HG02623 (cell line): ENCODE measurements around the gene ACTN4.

Experiments used
- ATAC-seq: cut with Tn5 transposase; IDR thresholded peaks from one replicate; pipeline ENCODE4 v1.9.1; 2021; ENCODE audit warnings: moderate library complexity; ENCODE audit not compliant: unreplicated experiment

The ACTN4 gene

GRCh38 chr19:38676878-38677646 is 29.6 kb downstream of the ACTN4 start:
- ATAC-seq: no peak

GRCh38 chr19:38678217-38678890 is 30.9 kb downstream of the ACTN4 start:
- ATAC-seq: no peak

- no peak for ATAC-seq
Observed at GRCh38 chr19:38678891-38679494, 31.5 kb downstream of the ACTN4 start.

GRCh38 chr19:38679839-38680238 is 32.4 kb downstream of the ACTN4 start:
- no peak for ATAC-seq

GRCh38 chr19:38682195-38682867 is 34.9 kb downstream of the ACTN4 start:
- ATAC-seq: no peak

GRCh38 chr19:38682872-38683392 is 35.5 kb downstream of the ACTN4 start:
- ATAC-seq: no peak

- no peak for ATAC-seq
Observed at GRCh38 chr19:38683393-38684077, 36.1 kb downstream of the ACTN4 start.

- ATAC-seq: no peak
Observed at GRCh38 chr19:38684078-38684861, 36.8 kb downstream of the ACTN4 start.

- ATAC-seq: no peak
Observed at GRCh38 chr19:38684862-38685665, 37.6 kb downstream of the ACTN4 start.

GRCh38 chr19:38685666-38686529 is 38.4 kb downstream of the ACTN4 start:
- ATAC-seq: no peak

GRCh38 chr19:38686530-38686888 is 39.1 kb downstream of the ACTN4 start:
- no peak for ATAC-seq

- no peak for ATAC-seq
Observed at GRCh38 chr19:38687837-38688378, 40.5 kb downstream of the ACTN4 start.

GRCh38 chr19:38690146-38690545 is 42.7 kb downstream of the ACTN4 start:
- ATAC-seq: no peak

GRCh38 chr19:38690832-38691231 is 43.4 kb downstream of the ACTN4 start:
- no peak for ATAC-seq

- no peak for ATAC-seq
Observed at GRCh38 chr19:38691938-38692457, 44.5 kb downstream of the ACTN4 start.

GRCh38 chr19:38692458-38693379 is 45.3 kb downstream of the ACTN4 start:
- ATAC-seq: no peak
